CD14-positive monocyte (primary cell): ENCODE measurements around the gene TEKT2. TPM values are rescaled to one million over a fixed set of nuclear protein-coding genes. Genes with fewer than 3 reads are reported as not detected.
A peak's percentile ranks its signal among the peaks of the same experiment; 100 is the strongest.

Source experiments
- DNase-seq, 3 donors: peaks; one replicate each; pipeline ENCODE4 v3.0.0-alpha.2; 2011 to 2022
- H2AFZ ChIP-seq: 2 replicates; pipeline ENCODE4 v1.6.0; 2012; ENCODE audit warnings: mild to moderate bottlenecking, low read depth, low read length, inconsistent platforms; ENCODE audit not compliant: insufficient read depth, poor library complexity, severe bottlenecking
- H3K27ac ChIP-seq, 2 donors: 1 replicate in 1 of 2; 2 replicates in 1 of 2; pipeline ENCODE4 v1.5.1; 2012 to 2013; ENCODE audit warnings: low read length in 2 of 2, control low read depth in 1 of 2, inconsistent platforms in 1 of 2, low read depth in 1 of 2, mild to moderate bottlenecking in 1 of 2
- H3K27me3 ChIP-seq, 2 donors: one replicate each; pipeline versions ENCODE4 v1.6.0 to v1.6.1; 2011 to 2013; ENCODE audit warnings: low read length in 2 of 2; ENCODE audit not compliant: control insufficient read depth in 2 of 2, insufficient read depth in 2 of 2
- H3K36me3 ChIP-seq, 2 donors: replicated peaks in 1 of 2; 1 replicate in 1 of 2; 2 replicates in 1 of 2; pipeline versions ENCODE4 v1.5.1 to v1.6.1; 2012 to 2013; ENCODE audit warnings: low read length in 2 of 2, control low read depth in 1 of 2, inconsistent platforms in 1 of 2, mild to moderate bottlenecking in 1 of 2; ENCODE audit not compliant: insufficient read depth in 2 of 2, control insufficient read depth in 1 of 2
- H3K4me1 ChIP-seq, 2 donors: 1 replicate in 1 of 2; 2 replicates in 1 of 2; pipeline versions ENCODE4 v1.5.1 to v1.6.1; 2012 to 2013; ENCODE audit warnings: low read length in 2 of 2, control low read depth in 1 of 2, inconsistent platforms in 1 of 2, mild to moderate bottlenecking in 1 of 2, moderate library complexity in 1 of 2; ENCODE audit not compliant: insufficient read depth in 2 of 2, control insufficient read depth in 1 of 2
- H3K4me2 ChIP-seq: replicated peaks from 2 replicates; pipeline ENCODE3; 2012; ENCODE audit warnings: low read length, moderate library complexity, mild to moderate bottlenecking; ENCODE audit not compliant: poor library complexity, severe bottlenecking; ENCODE audit errors: extremely low read depth
- H3K4me3 ChIP-seq, 3 experiments: fragments of 200-600 bp in 1 of 3; sonication (generic) in 1 of 3; replicated peaks in 1 of 3; 1 replicate in 2 of 3; 2 replicates in 1 of 3; pipeline ENCODE4 v1.5.1; 2011 to 2013; ENCODE audit warnings: low read length in 3 of 3, mild to moderate bottlenecking in 3 of 3, control low read depth in 2 of 3, low read depth in 2 of 3, inconsistent platforms in 1 of 3, moderate library complexity in 1 of 3
- H3K79me2 ChIP-seq: 2 replicates; pipeline ENCODE4 v1.6.0; 2012; ENCODE audit warnings: mild to moderate bottlenecking, control low read depth, inconsistent platforms, low read length, moderate library complexity; ENCODE audit not compliant: insufficient read depth
- H3K9ac ChIP-seq: 2 replicates; pipeline ENCODE4 v1.6.0; 2017; ENCODE audit warnings: low read length, mild to moderate bottlenecking; ENCODE audit not compliant: insufficient read depth, poor library complexity, severe bottlenecking
- H3K9me3 ChIP-seq, 2 donors: replicated peaks in 1 of 2; 1 replicate in 1 of 2; 2 replicates in 1 of 2; pipeline versions ENCODE4 v1.5.1 to v1.6.1; 2012 to 2013; ENCODE audit warnings: low read length in 2 of 2, control low read depth in 1 of 2; ENCODE audit not compliant: control insufficient read depth in 1 of 2, insufficient read depth in 1 of 2
- H4K20me1 ChIP-seq: 2 replicates; pipeline ENCODE4 v1.6.0; 2012; ENCODE audit warnings: mild to moderate bottlenecking, low read length, control low read depth, moderate library complexity; ENCODE audit not compliant: insufficient read depth
- H3K27ac Mint-ChIP-seq, 7 donors: one replicate each; pipeline ENCODE4 v1.8.0; 2020; ENCODE audit warnings: mild to moderate bottlenecking in 7 of 7, mixed read lengths in 7 of 7, moderate library complexity in 6 of 7, inconsistent platforms in 2 of 7
- H3K27me3 Mint-ChIP-seq, 3 donors: one replicate each; pipeline ENCODE4 v1.8.0; 2021 to 2022; ENCODE audit warnings: low read depth in 3 of 3, mild to moderate bottlenecking in 3 of 3, mixed read lengths in 3 of 3, moderate library complexity in 3 of 3, inconsistent platforms in 1 of 3
- H3K36me3 Mint-ChIP-seq, 2 donors: one replicate each; pipeline ENCODE4 v1.8.0; 2020; ENCODE audit warnings: mixed read lengths in 2 of 2, inconsistent platforms in 1 of 2, mild to moderate bottlenecking in 1 of 2
- H3K4me1 Mint-ChIP-seq: one replicate; pipeline ENCODE4 v1.8.0; 2020; ENCODE audit warnings: mild to moderate bottlenecking, mixed read lengths
- H3K4me3 Mint-ChIP-seq, 2 donors: one replicate each; pipeline ENCODE4 v1.8.0; 2020; ENCODE audit warnings: mild to moderate bottlenecking in 2 of 2, mixed read lengths in 2 of 2, moderate library complexity in 1 of 2
- H3K9me3 Mint-ChIP-seq, 7 donors: one replicate each; pipeline ENCODE4 v1.8.0; 2020 to 2022; ENCODE audit warnings: mixed read lengths in 7 of 7, mild to moderate bottlenecking in 6 of 7, moderate library complexity in 6 of 7, inconsistent platforms in 2 of 7
- WGBS: methylation state at CpG from one replicate; pipeline ENCODE4 v1.1.5; 2013; ENCODE audit warnings: missing lambda C conversion rate; ENCODE audit not compliant: insufficient coverage; 5-methylcytosine and 5-hydroxymethylcytosine counted together
- intact Hi-C, 2 donors: fragments of 100-400 bp; cut with micrococcal nuclease; formaldehyde crosslinking; loops; one replicate each; pipeline versions ENCODE4 v1.15.0 to v1.15.1; 2023
- polyA plus RNA-seq, 3 donors: library from polyadenylated mRNA; depleted of rRNA in 1 of 3; unstranded in 2 of 3; stranded (reverse) in 1 of 3; fragments of 300-500 nt in 2 of 3; fragments of >200 nt in 1 of 3; fragmentation: Illumina TruSeq in 2 of 3; gene quantifications; 1 replicate in 2 of 3; 2 replicates in 1 of 3; pipeline ENCODE4 v1.2.3, GENCODE V29; 2012 to 2021
- TF ChIP-seq, protein P1 (sequence below): fragments of 200-600 bp; IDR thresholded peaks from one replicate; pipeline ENCODE4 v1.8.0; 2022; ENCODE audit warnings: antibody characterized with exemption, mild to moderate bottlenecking

Gene TEKT2
- polyA plus RNA-seq, 3 donors: 0.23 TPM; not detected in 2

DNA sequence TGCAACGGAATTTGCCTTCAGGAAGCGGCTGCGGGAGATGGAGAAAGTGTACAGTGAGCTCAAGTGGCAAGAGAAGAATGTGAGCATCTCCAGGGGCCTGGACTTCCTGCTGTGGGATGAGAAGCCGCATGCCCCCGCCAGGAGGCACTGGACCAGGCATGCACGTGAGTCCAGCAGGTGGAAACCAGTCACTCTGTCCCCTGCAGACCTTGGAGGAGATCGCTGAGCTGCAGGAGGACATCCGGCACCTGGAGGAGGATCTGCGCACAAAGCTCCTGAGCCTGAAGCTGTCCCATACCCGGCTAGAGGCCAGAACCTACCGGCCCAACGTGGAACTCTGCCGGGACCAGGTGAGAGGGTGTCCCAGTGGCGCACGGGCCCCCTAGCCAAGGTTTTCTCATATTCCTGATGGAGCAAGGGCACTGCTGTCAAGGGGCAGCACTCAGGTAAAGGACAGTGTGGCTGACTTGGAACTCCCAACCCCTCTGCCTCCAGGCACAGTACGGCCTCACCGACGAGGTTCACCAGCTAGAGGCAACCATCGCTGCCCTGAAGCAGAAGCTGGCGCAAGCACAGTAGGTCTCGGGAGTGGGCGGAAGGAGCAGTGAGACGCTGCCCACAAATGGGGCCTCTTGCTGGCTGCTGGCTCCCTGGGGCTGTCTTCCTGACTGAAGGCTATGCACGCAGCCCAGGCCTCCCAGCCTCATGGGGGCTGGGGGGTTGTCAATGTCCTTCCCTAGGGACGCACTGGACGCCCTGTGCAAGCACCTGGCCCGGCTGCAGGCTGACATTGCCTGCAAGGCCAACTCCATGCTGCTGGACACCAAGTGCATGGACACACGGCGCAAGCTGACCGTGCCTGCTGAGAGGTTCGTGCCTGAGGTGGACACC is 3.6 kb downstream of the TEKT2 start:
- Histone ChIP-seq H3K36me3 (peaks cover 16 to 17% of the 10 kb centered on the region in 2 donors), H3K79me2 (peaks cover 38% of the 10 kb centered on the region), H4K20me1 (peaks cover 21% of the 10 kb centered on the region), H3K9ac (no peak overlapping the region), H3K4me3 (no peak overlapping the region), H3K27ac (no peak overlapping the region), H2AFZ (peak overlapping the region; percentile 100), H3K4me1 (peaks cover 33 to 34% of the 10 kb centered on the region in 2 donors), H3K4me2 (no peak overlapping the region), H3K27me3 (peaks cover 0 to 21% of the 10 kb centered on the region in 2 donors), H3K9me3 (no peaks in the 10 kb centered on the region)
- Mint-ChIP-seq H3K4me3 (no peak overlapping the region), H3K9me3 (peaks cover 0 to 3% (median 0%) of the 10 kb centered on the region in 7 donors), H3K27ac (no peak overlapping the region), H3K4me1 (peaks cover 22% of the 10 kb centered on the region), H3K36me3 (peaks cover 14 to 17% of the 10 kb centered on the region in 2 donors), H3K27me3 (peaks cover 17 to 27% (median 20%) of the 10 kb centered on the region in 3 donors)
- WGBS: 95% methylated on average over 31 of the region's 31 CpGs
- no peak for DNase-seq
- intact Hi-C loops: no loop called here
- TF ChIP-seq, protein P1, sequence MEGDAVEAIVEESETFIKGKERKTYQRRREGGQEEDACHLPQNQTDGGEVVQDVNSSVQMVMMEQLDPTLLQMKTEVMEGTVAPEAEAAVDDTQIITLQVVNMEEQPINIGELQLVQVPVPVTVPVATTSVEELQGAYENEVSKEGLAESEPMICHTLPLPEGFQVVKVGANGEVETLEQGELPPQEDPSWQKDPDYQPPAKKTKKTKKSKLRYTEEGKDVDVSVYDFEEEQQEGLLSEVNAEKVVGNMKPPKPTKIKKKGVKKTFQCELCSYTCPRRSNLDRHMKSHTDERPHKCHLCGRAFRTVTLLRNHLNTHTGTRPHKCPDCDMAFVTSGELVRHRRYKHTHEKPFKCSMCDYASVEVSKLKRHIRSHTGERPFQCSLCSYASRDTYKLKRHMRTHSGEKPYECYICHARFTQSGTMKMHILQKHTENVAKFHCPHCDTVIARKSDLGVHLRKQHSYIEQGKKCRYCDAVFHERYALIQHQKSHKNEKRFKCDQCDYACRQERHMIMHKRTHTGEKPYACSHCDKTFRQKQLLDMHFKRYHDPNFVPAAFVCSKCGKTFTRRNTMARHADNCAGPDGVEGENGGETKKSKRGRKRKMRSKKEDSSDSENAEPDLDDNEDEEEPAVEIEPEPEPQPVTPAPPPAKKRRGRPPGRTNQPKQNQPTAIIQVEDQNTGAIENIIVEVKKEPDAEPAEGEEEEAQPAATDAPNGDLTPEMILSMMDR: no peak

DNA sequence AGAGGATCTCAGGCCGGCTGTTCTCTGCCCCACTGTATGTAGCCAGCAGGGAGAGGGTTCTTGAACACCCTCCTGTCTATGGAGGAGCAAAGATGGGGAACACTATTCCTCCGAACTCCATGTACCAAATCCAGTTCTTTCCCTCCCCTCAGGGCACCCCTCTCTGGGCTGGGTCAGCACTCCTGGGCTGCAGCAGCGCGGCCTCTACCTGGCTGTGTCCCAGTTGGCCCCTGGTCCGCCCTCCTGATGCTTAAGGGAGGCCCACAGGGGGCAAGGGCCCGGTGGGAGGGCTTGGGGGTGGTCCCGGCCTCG is 4.3 kb downstream of the TEKT2 start:
- Histone ChIP-seq H4K20me1 (peaks cover 21% of the 10 kb centered on the region), H2AFZ (peak overlapping the region; percentile 100), H3K27ac (peak overlapping the region; percentile 12 to 82), H3K36me3 (peaks cover 23 to 25% of the 10 kb centered on the region in 2 donors), H3K4me1 (peaks cover 34 to 35% of the 10 kb centered on the region in 2 donors), H3K9ac (peak overlapping the region; percentile 90), H3K9me3 (no peaks in the 10 kb centered on the region), H3K27me3 (peaks cover 0 to 20% of the 10 kb centered on the region in 2 donors), H3K4me3 (peak overlapping the region; percentile 75 to 94 (median 86)), H3K79me2 (peaks cover 44% of the 10 kb centered on the region), H3K4me2 (peak overlapping the region; percentile 76)
- H3K27me3 Mint-ChIP-seq: peaks cover 13 to 19% (median 15%) of the 10 kb centered on the region in 3 donors
- WGBS: 5% methylated on average over 6 of the region's 8 CpGs
- TF ChIP-seq, protein P1: no peak
- peak overlapping the region; percentile 92 to 100 for H3K4me3 Mint-ChIP-seq
- intact Hi-C loops: no loop called here
- peaks cover 21 to 24% of the 10 kb centered on the region in 2 donors for H3K36me3 Mint-ChIP-seq
- H3K9me3 Mint-ChIP-seq: peaks cover 0 to 3% (median 0%) of the 10 kb centered on the region in 7 donors
- H3K4me1 Mint-ChIP-seq: peaks cover 22% of the 10 kb centered on the region
- H3K27ac Mint-ChIP-seq: peak overlapping the region in 3 of 7 donors; percentile 18 to 79 (median 54)
- no peak for DNase-seq
